H9 (cell line): Measurements from ENCODE around the gene UPF3B. TPM values are rescaled to one million over a fixed set of nuclear protein-coding genes. Genes with fewer than 3 reads are reported as not detected.

Experiments used
- DNase-seq: peaks from one replicate; pipeline ENCODE4 v3.0.0-alpha.2; 2017
- H2AFZ ChIP-seq: one replicate; pipeline ENCODE4 v1.6.1; 2013; ENCODE audit warnings: mild to moderate bottlenecking, low read length, control low read depth, moderate library complexity
- H2AK5ac ChIP-seq: 2 replicates; pipeline ENCODE4 v1.6.1; 2013; ENCODE audit warnings: low read length, control low read depth, mixed read lengths; ENCODE audit not compliant: insufficient read length
- H2BK120ac ChIP-seq: one replicate; pipeline ENCODE4 v1.6.1; 2013; ENCODE audit warnings: low read depth, mild to moderate bottlenecking, low read length, control low read depth, inconsistent platforms; ENCODE audit not compliant: poor library complexity, severe bottlenecking
- H2BK12ac ChIP-seq: 2 replicates; pipeline ENCODE4 v1.6.1; 2013; ENCODE audit warnings: low read length, control low read depth, mixed read lengths, low read depth; ENCODE audit not compliant: insufficient read length
- H2BK15ac ChIP-seq: 2 replicates; pipeline ENCODE4 v1.6.1; 2013; ENCODE audit warnings: low read depth, low read length, control low read depth
- H2BK20ac ChIP-seq: one replicate; pipeline ENCODE4 v1.6.1; 2013; ENCODE audit warnings: low read depth, mild to moderate bottlenecking, low read length, control low read depth, inconsistent platforms; ENCODE audit not compliant: poor library complexity, severe bottlenecking
- H2BK5ac ChIP-seq: 2 replicates; pipeline ENCODE4 v1.6.1; 2013; ENCODE audit warnings: low read length, control low read depth, mixed read lengths; ENCODE audit not compliant: insufficient read length
- H3K14ac ChIP-seq: 2 replicates; pipeline ENCODE4 v1.6.1; 2013; ENCODE audit warnings: low read length, control low read depth; ENCODE audit not compliant: insufficient read depth
- H3K18ac ChIP-seq: 2 replicates; pipeline ENCODE4 v1.6.1; 2013; ENCODE audit warnings: low read depth, mild to moderate bottlenecking, mixed read lengths, low read length, control low read depth; ENCODE audit not compliant: insufficient read length
- H3K23ac ChIP-seq: 2 replicates; pipeline ENCODE4 v1.6.1; 2013; ENCODE audit warnings: low read length, control low read depth, mixed read lengths, low read depth; ENCODE audit not compliant: insufficient read length
- H3K23me2 ChIP-seq: 2 replicates; pipeline ENCODE4 v1.6.1; 2013; ENCODE audit warnings: low read depth, mild to moderate bottlenecking, mixed read lengths, low read length, control low read depth; ENCODE audit not compliant: insufficient read length, poor library complexity, severe bottlenecking
- H3K27ac ChIP-seq: 2 replicates; pipeline ENCODE4 v1.5.1; 2013; ENCODE audit warnings: low read length, control low read depth, mixed read lengths, low read depth; ENCODE audit not compliant: insufficient read length
- H3K27me3 ChIP-seq: 2 replicates; pipeline ENCODE4 v1.6.1; 2013; ENCODE audit warnings: low read length, control low read depth, inconsistent platforms; ENCODE audit not compliant: insufficient read depth
- H3K4ac ChIP-seq: 2 replicates; pipeline ENCODE4 v1.6.1; 2013; ENCODE audit warnings: low read depth, mild to moderate bottlenecking, control low read depth, inconsistent platforms, low read length, moderate library complexity
- H3K4me1 ChIP-seq: 2 replicates; pipeline ENCODE4 v1.6.1; 2013; ENCODE audit warnings: low read length, control low read depth, inconsistent platforms; ENCODE audit not compliant: insufficient read depth
- H3K4me2 ChIP-seq: 2 replicates; pipeline ENCODE4 v1.6.1; 2013; ENCODE audit warnings: low read length, control low read depth, mixed read lengths; ENCODE audit not compliant: insufficient read length, insufficient read depth
- H3K56ac ChIP-seq: 2 replicates; pipeline ENCODE4 v1.6.1; 2013; ENCODE audit warnings: low read depth, mild to moderate bottlenecking, mixed read lengths, low read length, control low read depth; ENCODE audit not compliant: insufficient read length
- H3K79me1 ChIP-seq: 2 replicates; pipeline ENCODE4 v1.6.1; 2013; ENCODE audit warnings: low read depth, mild to moderate bottlenecking, moderate library complexity, low read length, control low read depth, inconsistent platforms; ENCODE audit not compliant: insufficient read depth, poor library complexity, severe bottlenecking
- H3K79me2 ChIP-seq: 2 replicates; pipeline ENCODE4 v1.6.1; 2013; ENCODE audit warnings: low read length, control low read depth, inconsistent platforms; ENCODE audit not compliant: insufficient read depth
- H3K9ac ChIP-seq: 2 replicates; pipeline ENCODE4 v1.6.1; 2013; ENCODE audit warnings: low read length, control low read depth, mixed read lengths; ENCODE audit not compliant: insufficient read length; ENCODE audit errors: extremely low read depth
- H3K9me3 ChIP-seq: one replicate; pipeline ENCODE4 v1.6.1; 2013; ENCODE audit warnings: low read depth, low read length, inconsistent platforms; ENCODE audit not compliant: control insufficient read depth
- H3T11ph ChIP-seq: one replicate; pipeline ENCODE4 v1.6.1; 2013; ENCODE audit warnings: mild to moderate bottlenecking, low read length, control low read depth, inconsistent platforms
- H4K20me1 ChIP-seq: one replicate; pipeline ENCODE4 v1.6.1; 2013; ENCODE audit not compliant: control insufficient read depth, insufficient read length, insufficient read depth
- H4K5ac ChIP-seq: 2 replicates; pipeline ENCODE4 v1.6.1; 2013; ENCODE audit warnings: low read depth, mild to moderate bottlenecking, mixed read lengths, low read length, control low read depth; ENCODE audit not compliant: insufficient read length
- H4K8ac ChIP-seq: replicated peaks from 2 replicates; pipeline ENCODE4 v1.6.1; 2013; ENCODE audit warnings: low read length, control low read depth, mixed read lengths, low read depth; ENCODE audit not compliant: insufficient read length
- H4K91ac ChIP-seq: 2 replicates; pipeline ENCODE4 v1.6.1; 2013; ENCODE audit warnings: low read depth, mild to moderate bottlenecking, moderate library complexity, mixed read lengths, low read length, control low read depth; ENCODE audit not compliant: insufficient read length
- H3K27ac Mint-ChIP-seq, 3 experiments: 2 replicates in 2 of 3; 3 replicates in 1 of 3; pipeline ENCODE4 v1.8.0; 2020 to 2021; ENCODE audit warnings: mixed read lengths in 3 of 3, mild to moderate bottlenecking in 1 of 3, moderate library complexity in 1 of 3
- H3K27me3 Mint-ChIP-seq: 2 replicates; pipeline ENCODE4 v1.8.0; 2021; ENCODE audit warnings: low read depth, mild to moderate bottlenecking, moderate library complexity, mixed read lengths
- H3K36me3 Mint-ChIP-seq, 3 experiments: 2 replicates in 2 of 3; 3 replicates in 1 of 3; pipeline ENCODE4 v1.8.0; 2020 to 2021; ENCODE audit warnings: low read depth in 3 of 3, mixed read lengths in 3 of 3; ENCODE audit not compliant: insufficient read depth in 1 of 3
- H3K4me1 Mint-ChIP-seq, 2 experiments: 2 replicates each; pipeline ENCODE4 v1.8.0; 2020; ENCODE audit warnings: mixed read lengths in 2 of 2
- H3K4me3 Mint-ChIP-seq, 2 experiments: 2 replicates in 1 of 2; 3 replicates in 1 of 2; pipeline ENCODE4 v1.8.0; 2020 to 2021; ENCODE audit warnings: mild to moderate bottlenecking in 2 of 2, mixed read lengths in 2 of 2, moderate library complexity in 1 of 2
- H3K9me3 Mint-ChIP-seq, 2 experiments: 2 replicates in 1 of 2; 3 replicates in 1 of 2; pipeline ENCODE4 v1.8.0; 2020; ENCODE audit warnings: mild to moderate bottlenecking in 2 of 2, mixed read lengths in 2 of 2, moderate library complexity in 1 of 2
- WGBS: extraction: QIAGEN DNeasy Blood & Tissue Kit; methylation state at CpG from one replicate; pipeline ENCODE4 v1.1.7; 2013; ENCODE audit warnings: missing lambda C conversion rate, low lambda C conversion rate, mixed read lengths; ENCODE audit not compliant: insufficient read length; ENCODE audit errors: extremely low coverage; 5-methylcytosine and 5-hydroxymethylcytosine counted together
- total RNA-seq: library from RNA; stranded (reverse); gene quantifications from 2 replicates; pipeline ENCODE4 v1.2.1, GENCODE V29; 2021
- TF ChIP-seq, protein P1 (sequence below): fragments of 200-600 bp; sonication (generic); conservative IDR thresholded peaks from 3 replicates; pipeline ENCODE4 v1.8.0; 2021; ENCODE audit warnings: antibody characterized with exemption, mild to moderate bottlenecking

UPF3B gene
- total RNA-seq, 1 experiment from 2014 or later: 31.5 TPM

DNA sequence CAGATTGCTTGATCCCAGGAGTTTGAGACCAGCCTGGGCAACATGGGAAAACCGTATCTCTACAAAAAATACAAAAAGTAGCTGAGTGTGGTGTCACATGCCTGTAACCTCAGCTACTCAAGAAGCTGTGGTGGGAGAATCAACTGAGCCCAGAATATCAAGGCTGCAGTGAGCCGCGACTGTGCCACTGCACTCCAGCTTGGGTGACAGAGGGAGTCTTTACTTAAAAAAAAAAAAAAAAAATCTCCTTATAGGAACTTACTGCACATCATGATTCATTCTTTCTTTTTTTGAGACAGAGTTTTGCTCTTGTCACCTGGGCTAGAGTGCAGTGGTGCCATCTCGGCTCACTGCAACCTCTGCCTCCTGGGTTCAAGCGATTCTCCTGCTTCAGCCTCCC lies 24.3 kb downstream of the UPF3B start:
- H4K8ac ChIP-seq: no peak overlapping the region
- no peak overlapping the region for H3K18ac ChIP-seq
- H2BK12ac ChIP-seq: no peak overlapping the region
- no peak overlapping the region for H3K4ac ChIP-seq
- no peak for DNase-seq
- H2BK15ac ChIP-seq: no peak overlapping the region
- H3K4me2 ChIP-seq: no peak overlapping the region
- H3K27me3 ChIP-seq: no peaks in the 10 kb centered on the region
- H3K27ac Mint-ChIP-seq: no peak overlapping the region
- no peak overlapping the region for H3K56ac ChIP-seq
- no peak overlapping the region for H4K91ac ChIP-seq
- no peak overlapping the region for H3K4me3 Mint-ChIP-seq
- H3K4me1 ChIP-seq: no peaks in the 10 kb centered on the region
- no peak overlapping the region for H2AK5ac ChIP-seq
- no peak overlapping the region for H3K9ac ChIP-seq
- H3T11ph ChIP-seq: no peak overlapping the region
- no peak overlapping the region for H2AFZ ChIP-seq
- H3K14ac ChIP-seq: no peak overlapping the region
- no peaks in the 10 kb centered on the region for H3K23me2 ChIP-seq
- H3K23ac ChIP-seq: no peak overlapping the region
- H3K27ac ChIP-seq: no peak overlapping the region
- H3K79me1 ChIP-seq: no peaks in the 10 kb centered on the region
- H2BK20ac ChIP-seq: no peak overlapping the region
- H4K5ac ChIP-seq: no peak overlapping the region
- H3K9me3 ChIP-seq: peaks cover 16% of the 10 kb centered on the region
- H3K4me1 Mint-ChIP-seq: no peaks in the 10 kb centered on the region
- H3K79me2 ChIP-seq: no peaks in the 10 kb centered on the region
- peaks cover 51 to 55% of the 10 kb centered on the region in 2 experiments for H3K9me3 Mint-ChIP-seq
- H2BK5ac ChIP-seq: no peak overlapping the region
- H2BK120ac ChIP-seq: no peak overlapping the region
- no peaks in the 10 kb centered on the region for H3K27me3 Mint-ChIP-seq
- H3K36me3 Mint-ChIP-seq: peaks cover 22 to 39% (median 35%) of the 10 kb centered on the region in 3 experiments
- WGBS: no CpG with 5 or more reads among the region's 5 CpGs
- no peaks in the 10 kb centered on the region for H4K20me1 ChIP-seq
- TF ChIP-seq, protein P1, sequence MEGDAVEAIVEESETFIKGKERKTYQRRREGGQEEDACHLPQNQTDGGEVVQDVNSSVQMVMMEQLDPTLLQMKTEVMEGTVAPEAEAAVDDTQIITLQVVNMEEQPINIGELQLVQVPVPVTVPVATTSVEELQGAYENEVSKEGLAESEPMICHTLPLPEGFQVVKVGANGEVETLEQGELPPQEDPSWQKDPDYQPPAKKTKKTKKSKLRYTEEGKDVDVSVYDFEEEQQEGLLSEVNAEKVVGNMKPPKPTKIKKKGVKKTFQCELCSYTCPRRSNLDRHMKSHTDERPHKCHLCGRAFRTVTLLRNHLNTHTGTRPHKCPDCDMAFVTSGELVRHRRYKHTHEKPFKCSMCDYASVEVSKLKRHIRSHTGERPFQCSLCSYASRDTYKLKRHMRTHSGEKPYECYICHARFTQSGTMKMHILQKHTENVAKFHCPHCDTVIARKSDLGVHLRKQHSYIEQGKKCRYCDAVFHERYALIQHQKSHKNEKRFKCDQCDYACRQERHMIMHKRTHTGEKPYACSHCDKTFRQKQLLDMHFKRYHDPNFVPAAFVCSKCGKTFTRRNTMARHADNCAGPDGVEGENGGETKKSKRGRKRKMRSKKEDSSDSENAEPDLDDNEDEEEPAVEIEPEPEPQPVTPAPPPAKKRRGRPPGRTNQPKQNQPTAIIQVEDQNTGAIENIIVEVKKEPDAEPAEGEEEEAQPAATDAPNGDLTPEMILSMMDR: no peak
